HFFc6 (cell line): ENCODE measurements around the gene GDF9. TPM values are rescaled to one million over a fixed set of nuclear protein-coding genes. Genes with fewer than 3 reads are reported as not detected.

ENCODE experiments used
- DNase-seq: peaks from one replicate; pipeline ENCODE4 v3.0.0-alpha.2; 2018
- H3K27ac Mint-ChIP-seq: 2 replicates; pipeline ENCODE4 v1.8.0; 2020; ENCODE audit warnings: mild to moderate bottlenecking, mixed read lengths
- H3K27me3 Mint-ChIP-seq: 2 replicates; pipeline ENCODE4 v1.8.0; 2021; ENCODE audit warnings: mild to moderate bottlenecking, moderate library complexity, mixed read lengths; ENCODE audit not compliant: insufficient read depth
- H3K36me3 Mint-ChIP-seq: 2 replicates; pipeline ENCODE4 v1.8.0; 2021; ENCODE audit warnings: low read depth, mixed read lengths
- H3K4me1 Mint-ChIP-seq: 2 replicates; pipeline ENCODE4 v1.8.0; 2020; ENCODE audit warnings: low read depth, mixed read lengths
- H3K4me3 Mint-ChIP-seq: 2 replicates; pipeline ENCODE4 v1.8.0; 2020; ENCODE audit warnings: mild to moderate bottlenecking, moderate library complexity, mixed read lengths
- H3K9me3 Mint-ChIP-seq: 2 replicates; pipeline ENCODE4 v1.8.0; 2020; ENCODE audit warnings: mild to moderate bottlenecking, mixed read lengths
- CTCF ChIP-seq: fragments of 200-600 bp; sonication (generic); IDR thresholded peaks from 2 replicates; pipeline ENCODE4 v1.5.0; 2021; ENCODE audit warnings: antibody characterized with exemption, mild to moderate bottlenecking
- total RNA-seq, 6 experiments: library from RNA; stranded (reverse); fragmentation: NEBNext Ultra II Directional; extraction: Animal tissue kit (Norgen Biotek cat#: 25700); gene quantifications; 2 replicates in 1 of 6; 3 replicates in 5 of 6; pipeline ENCODE4 v1.2.3, GENCODE V29; 2021

The GDF9 gene
- total RNA-seq, 6 experiments from 2014 or later, result 0.09 to 0.14 (median 0.12) TPM; not detected in 3

- H3K27ac Mint-ChIP-seq, result no peak overlapping the region
- no peak for DNase-seq
- no peak overlapping the region for H3K4me3 Mint-ChIP-seq
- no peak for TF ChIP-seq CTCF
- H3K27me3 Mint-ChIP-seq, result peaks cover 1% of the 10 kb centered on the region; the same call in 1 of the 2 replicates
- no peaks in the 10 kb centered on the region for H3K36me3 Mint-ChIP-seq
- H3K4me1 Mint-ChIP-seq, result peaks cover 6% of the 10 kb centered on the region
- no peaks in the 10 kb centered on the region for H3K9me3 Mint-ChIP-seq
Measured at GRCh38 chr5:132822650-132823480, 43.4 kb downstream of the GDF9 start.

- Mint-ChIP-seq H3K9me3 (no peaks in the 10 kb centered on the region), H3K27ac (no peak overlapping the region), H3K27me3 (peaks cover 1% of the 10 kb centered on the region; the same call in 1 of the 2 replicates), H3K4me1 (peaks cover 6% of the 10 kb centered on the region), H3K36me3 (no peaks in the 10 kb centered on the region), H3K4me3 (no peak overlapping the region)
- TF ChIP-seq CTCF, result no peak
- peak; percentile 13 for DNase-seq
Measured at GRCh38 chr5:132821791-132822190, 44.5 kb downstream of the GDF9 start.

- no peak overlapping the region for H3K4me3 Mint-ChIP-seq
- H3K36me3 Mint-ChIP-seq, result no peaks in the 10 kb centered on the region
- H3K27ac Mint-ChIP-seq, result no peak overlapping the region
- no peak for DNase-seq
- peaks cover 6% of the 10 kb centered on the region for H3K4me1 Mint-ChIP-seq
- no peaks in the 10 kb centered on the region for H3K9me3 Mint-ChIP-seq
- TF ChIP-seq CTCF, result no peak
- peaks cover 1% of the 10 kb centered on the region; the same call in 1 of the 2 replicates for H3K27me3 Mint-ChIP-seq
Measured at GRCh38 chr5:132821350-132821749, 44.9 kb downstream of the GDF9 start.

- DNase-seq, result peak; percentile 79
- no peak overlapping the region for H3K4me3 Mint-ChIP-seq
- peaks cover 9% of the 10 kb centered on the region for H3K4me1 Mint-ChIP-seq
- H3K27ac Mint-ChIP-seq, result no peak overlapping the region
- H3K36me3 Mint-ChIP-seq, result no peaks in the 10 kb centered on the region
- H3K9me3 Mint-ChIP-seq, result no peaks in the 10 kb centered on the region
- TF ChIP-seq CTCF, result peak; percentile 98
- peaks cover 2% of the 10 kb centered on the region for H3K27me3 Mint-ChIP-seq
Measured at GRCh38 chr5:132820162-132820754, 46.0 kb downstream of the GDF9 start.

GRCh38 chr5:132819468-132819867, 46.8 kb downstream of the GDF9 start:
- Mint-ChIP-seq H3K4me1 (peaks cover 12% of the 10 kb centered on the region), H3K27ac (no peak overlapping the region), H3K9me3 (no peaks in the 10 kb centered on the region), H3K4me3 (no peak overlapping the region), H3K36me3 (no peaks in the 10 kb centered on the region), H3K27me3 (peaks cover 6% of the 10 kb centered on the region)
- no peak for DNase-seq
- TF ChIP-seq CTCF, result no peak
